IPS-18a (cell line): ENCODE data around the gene YWHAH.

Source experiments
- H3K27ac ChIP-seq: one replicate; pipeline ENCODE4 v1.5.1; 2013; ENCODE audit warnings: low read length
- H3K27me3 ChIP-seq: one replicate; pipeline ENCODE4 v1.6.1; 2013; ENCODE audit warnings: mild to moderate bottlenecking, low read length; ENCODE audit not compliant: control insufficient read depth, insufficient read depth
- H3K36me3 ChIP-seq: one replicate; pipeline ENCODE4 v1.6.1; 2013; ENCODE audit warnings: low read depth, low read length; ENCODE audit not compliant: control insufficient read depth
- H3K4me1 ChIP-seq: one replicate; pipeline ENCODE4 v1.6.1; 2013; ENCODE audit warnings: low read depth, low read length; ENCODE audit not compliant: control insufficient read depth
- H3K4me3 ChIP-seq: one replicate; pipeline ENCODE4 v1.5.1; 2013; ENCODE audit warnings: low read length
- H3K9ac ChIP-seq: one replicate; pipeline ENCODE4 v1.6.1; 2013; ENCODE audit warnings: mild to moderate bottlenecking, low read length, moderate library complexity
- H3K9me3 ChIP-seq: one replicate; pipeline ENCODE4 v1.6.1; 2013; ENCODE audit warnings: low read depth, low read length; ENCODE audit not compliant: control insufficient read depth

YWHAH gene

DNA sequence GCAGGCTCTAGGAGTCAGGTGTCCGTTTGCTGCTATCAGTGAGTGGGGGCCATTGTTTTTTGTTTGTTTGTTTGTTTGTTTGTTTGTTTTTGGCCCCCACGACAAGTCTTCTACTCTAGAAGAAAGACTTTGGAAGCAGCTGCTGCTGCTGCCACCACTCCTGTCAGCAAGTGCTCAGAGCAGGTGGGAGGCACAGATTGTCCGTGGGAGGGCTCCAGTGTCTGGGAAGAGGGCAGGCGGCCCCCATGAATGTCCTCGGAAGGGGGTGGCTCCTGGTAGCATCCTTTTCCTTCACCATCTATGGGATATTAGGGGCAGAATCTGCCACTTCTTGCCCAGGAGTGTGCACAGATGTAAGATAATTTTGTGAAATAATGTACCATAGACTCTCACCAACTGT lies 37.8 kb upstream of the YWHAH start:
- no peaks in the 10 kb centered on the region for H3K4me1 ChIP-seq
- H3K4me3 ChIP-seq: no peak overlapping the region
- H3K27me3 ChIP-seq: no peaks in the 10 kb centered on the region
- no peak overlapping the region for H3K27ac ChIP-seq
- H3K9ac ChIP-seq: no peak overlapping the region
- H3K36me3 ChIP-seq: peaks cover 5% of the 10 kb centered on the region
- H3K9me3 ChIP-seq: no peaks in the 10 kb centered on the region

DNA sequence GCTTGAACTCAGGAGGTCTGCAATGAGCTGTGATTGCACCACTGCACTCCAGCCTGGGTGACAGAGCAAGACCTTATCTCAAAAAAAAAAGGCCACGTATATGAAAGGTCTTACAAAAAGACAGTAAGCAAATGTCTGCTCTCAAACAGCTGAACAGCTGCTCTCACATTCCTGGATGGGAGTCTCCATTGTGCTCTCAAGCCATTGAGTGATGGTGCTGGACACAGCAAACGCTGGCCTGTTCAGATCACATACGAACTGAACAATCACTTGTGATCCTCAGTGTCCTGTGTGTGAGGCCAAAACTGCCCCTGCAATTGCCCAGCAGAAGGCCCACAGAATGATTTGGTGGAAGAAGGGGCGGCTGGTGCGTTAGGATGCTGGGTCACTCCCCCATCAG lies 34.4 kb upstream of the YWHAH start:
- no peaks in the 10 kb centered on the region for H3K27me3 ChIP-seq
- H3K4me1 ChIP-seq: no peaks in the 10 kb centered on the region
- H3K27ac ChIP-seq: no peak overlapping the region
- no peaks in the 10 kb centered on the region for H3K9me3 ChIP-seq
- no peak overlapping the region for H3K4me3 ChIP-seq
- H3K36me3 ChIP-seq: peaks cover 5% of the 10 kb centered on the region
- no peak overlapping the region for H3K9ac ChIP-seq

DNA sequence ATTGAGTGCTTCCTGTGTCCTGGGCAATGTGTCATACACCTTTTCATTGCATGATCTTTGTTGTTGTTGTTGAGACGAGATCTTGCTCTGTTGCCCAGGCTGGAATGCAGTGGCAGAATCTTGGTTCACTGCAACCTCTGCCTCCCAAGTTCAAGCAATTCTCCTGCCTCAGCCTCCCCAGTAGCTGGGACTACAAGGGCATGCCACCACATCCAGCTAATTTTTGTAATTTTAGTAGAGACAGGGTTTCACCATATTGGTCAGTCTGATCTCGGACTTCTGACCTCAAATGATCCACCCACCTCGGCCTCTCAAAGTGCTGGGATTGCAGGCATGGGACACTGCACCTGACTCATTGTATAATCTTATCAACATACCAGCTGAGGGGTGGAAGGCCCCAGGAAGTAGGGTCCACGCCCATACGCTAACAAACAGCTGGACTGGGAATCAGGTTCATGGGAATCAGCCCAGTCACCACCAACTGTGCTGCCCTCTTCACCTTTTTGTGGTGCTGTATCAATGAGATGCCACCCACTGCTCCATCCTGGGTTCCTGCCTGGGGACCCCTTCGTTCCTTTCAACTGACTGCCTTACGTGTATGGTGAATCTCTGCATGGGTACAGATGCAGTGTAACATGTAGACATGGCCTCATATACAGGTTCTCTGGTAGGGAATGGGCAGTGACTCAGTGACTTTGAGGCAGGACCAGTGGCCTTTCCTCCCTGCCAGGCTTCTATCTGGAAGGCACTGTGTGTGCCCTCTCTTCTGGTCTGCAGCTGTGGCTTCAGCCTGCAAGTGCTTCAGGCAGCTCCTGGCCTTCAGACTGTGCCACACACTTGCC lies 32.5 kb upstream of the YWHAH start:
- H3K27ac ChIP-seq: no peak overlapping the region
- H3K4me3 ChIP-seq: no peak overlapping the region
- no peaks in the 10 kb centered on the region for H3K4me1 ChIP-seq
- H3K36me3 ChIP-seq: no peaks in the 10 kb centered on the region
- H3K9me3 ChIP-seq: no peaks in the 10 kb centered on the region
- no peak overlapping the region for H3K9ac ChIP-seq
- no peaks in the 10 kb centered on the region for H3K27me3 ChIP-seq

DNA sequence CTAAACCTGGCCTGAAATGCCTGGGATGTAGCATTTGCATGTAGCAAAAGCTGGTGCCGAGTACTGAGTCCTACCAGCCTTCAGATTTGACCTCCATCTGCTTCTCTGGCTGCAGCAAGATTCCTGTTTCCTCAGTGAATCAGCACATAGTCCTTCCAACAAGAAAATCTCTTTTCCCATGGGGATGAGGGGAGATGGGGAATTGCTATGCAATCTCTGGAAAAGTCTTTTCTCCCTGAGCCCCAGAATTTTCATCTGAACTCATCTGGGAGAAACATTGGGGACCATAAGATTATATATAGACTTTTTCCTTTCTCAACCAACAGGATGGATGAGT lies 32.0 kb upstream of the YWHAH start:
- Histone ChIP-seq H3K4me1 (no peaks in the 10 kb centered on the region), H3K27ac (no peak overlapping the region), H3K27me3 (no peaks in the 10 kb centered on the region), H3K4me3 (no peak overlapping the region), H3K36me3 (no peaks in the 10 kb centered on the region), H3K9ac (no peak overlapping the region), H3K9me3 (no peaks in the 10 kb centered on the region)

DNA sequence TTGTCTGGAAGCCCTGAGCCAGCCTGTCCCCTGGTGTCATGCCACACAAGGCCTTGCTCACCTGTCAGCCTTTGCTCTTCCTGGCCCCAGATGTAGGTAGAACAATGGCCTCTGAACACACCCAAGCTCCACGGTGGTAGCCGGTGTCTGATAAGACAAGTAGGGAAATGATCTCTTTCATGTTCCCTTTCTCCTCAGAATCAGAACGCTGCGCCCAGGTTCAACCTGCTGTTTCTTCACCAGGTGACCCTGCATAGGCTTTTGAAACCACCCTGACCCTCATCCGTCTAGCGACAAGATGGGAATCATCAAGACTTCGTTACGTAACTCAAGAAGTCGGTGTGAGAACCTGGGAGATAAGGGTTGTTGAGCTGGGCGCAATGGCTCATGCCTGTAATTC lies 28.7 kb upstream of the YWHAH start:
- Histone ChIP-seq H3K27me3 (no peaks in the 10 kb centered on the region), H3K4me1 (no peaks in the 10 kb centered on the region), H3K36me3 (no peaks in the 10 kb centered on the region), H3K27ac (no peak overlapping the region), H3K9ac (no peak overlapping the region), H3K9me3 (no peaks in the 10 kb centered on the region), H3K4me3 (no peak overlapping the region)

DNA sequence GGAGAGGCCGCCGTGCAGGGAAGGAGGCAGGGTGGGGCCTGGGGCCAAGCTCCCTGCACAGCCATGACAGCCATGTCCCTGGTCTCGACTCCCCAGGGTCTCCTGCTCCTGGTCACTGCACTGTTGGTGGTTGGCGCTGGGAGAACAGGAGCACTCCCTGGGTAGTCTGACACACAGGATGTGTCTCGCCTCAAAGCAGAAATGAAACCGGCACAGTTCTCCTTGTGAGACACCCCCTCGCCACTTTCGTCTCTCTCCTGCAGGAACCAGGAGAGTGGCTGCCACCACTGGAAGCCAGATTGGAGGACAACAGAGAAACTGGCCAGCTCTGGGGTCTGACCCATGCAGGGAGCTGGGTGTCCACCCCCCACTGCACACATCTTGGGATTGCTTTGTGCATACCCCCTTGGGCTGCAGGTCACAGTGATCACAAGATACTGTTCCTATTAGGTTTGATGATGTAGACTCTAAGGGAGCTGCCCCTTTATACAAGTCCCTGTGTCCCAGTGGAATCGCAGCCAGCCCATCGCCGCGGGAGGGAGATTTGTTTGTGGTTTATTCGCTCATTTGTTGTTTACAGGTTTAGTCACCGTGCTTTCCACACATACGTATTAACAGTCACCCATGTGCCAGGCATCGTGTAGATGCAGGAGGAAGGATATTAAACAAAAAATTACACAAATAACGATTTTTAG lies 27.0 kb upstream of the YWHAH start:
- Histone ChIP-seq H3K4me3 (no peak overlapping the region), H3K9ac (no peak overlapping the region), H3K27me3 (no peaks in the 10 kb centered on the region), H3K4me1 (no peaks in the 10 kb centered on the region), H3K9me3 (no peaks in the 10 kb centered on the region), H3K27ac (no peak overlapping the region), H3K36me3 (no peaks in the 10 kb centered on the region)

DNA sequence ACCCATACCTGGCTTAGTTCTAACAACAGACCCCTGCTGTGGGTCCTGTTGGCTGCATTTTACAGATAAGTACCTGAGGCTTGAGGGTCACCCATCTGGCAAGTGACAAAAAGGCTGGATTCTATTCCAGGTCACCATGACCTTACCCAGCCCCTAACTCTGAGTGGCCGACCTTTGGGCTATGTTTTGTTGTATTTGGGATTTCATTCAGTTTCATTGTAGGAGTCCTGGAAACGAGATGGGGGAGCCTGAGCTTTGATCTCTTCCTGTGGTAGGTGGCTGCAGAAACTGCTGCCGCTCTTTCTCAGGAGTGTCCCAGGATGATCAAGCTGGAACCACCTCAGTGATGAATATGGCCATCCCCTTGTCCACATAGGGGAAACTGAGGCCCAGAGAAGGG lies 24.6 kb upstream of the YWHAH start:
- no peaks in the 10 kb centered on the region for H3K4me1 ChIP-seq

DNA sequence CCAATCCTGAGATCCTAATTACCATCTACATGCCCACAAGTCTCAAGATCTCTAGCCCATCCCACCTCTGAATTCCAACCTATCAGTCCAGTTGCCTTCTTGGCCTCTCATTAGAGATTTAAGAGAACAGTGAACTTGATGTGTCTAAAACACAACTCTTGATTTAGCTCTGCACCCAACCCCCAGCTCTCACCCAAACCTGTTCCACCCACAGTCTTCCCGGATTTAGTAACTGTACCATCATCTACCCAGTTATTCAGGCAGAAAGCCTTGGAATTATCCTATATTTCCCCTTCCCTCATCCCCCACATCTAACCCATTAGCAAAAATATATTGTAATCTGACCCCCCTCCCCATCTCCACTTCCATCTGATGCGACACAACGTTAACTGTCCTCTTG lies 24.0 kb upstream of the YWHAH start:
- Histone ChIP-seq H3K9me3 (no peaks in the 10 kb centered on the region), H3K27me3 (no peaks in the 10 kb centered on the region), H3K27ac (no peak overlapping the region), H3K4me3 (no peak overlapping the region), H3K9ac (no peak overlapping the region), H3K36me3 (no peaks in the 10 kb centered on the region), H3K4me1 (no peaks in the 10 kb centered on the region)

More for the DNA sequence above, 24.6 kb upstream of the YWHAH start:
- Histone ChIP-seq H3K36me3 (no peaks in the 10 kb centered on the region), H3K9ac (no peak overlapping the region), H3K27me3 (no peaks in the 10 kb centered on the region), H3K27ac (no peak overlapping the region), H3K4me3 (no peak overlapping the region), H3K9me3 (no peaks in the 10 kb centered on the region)

DNA sequence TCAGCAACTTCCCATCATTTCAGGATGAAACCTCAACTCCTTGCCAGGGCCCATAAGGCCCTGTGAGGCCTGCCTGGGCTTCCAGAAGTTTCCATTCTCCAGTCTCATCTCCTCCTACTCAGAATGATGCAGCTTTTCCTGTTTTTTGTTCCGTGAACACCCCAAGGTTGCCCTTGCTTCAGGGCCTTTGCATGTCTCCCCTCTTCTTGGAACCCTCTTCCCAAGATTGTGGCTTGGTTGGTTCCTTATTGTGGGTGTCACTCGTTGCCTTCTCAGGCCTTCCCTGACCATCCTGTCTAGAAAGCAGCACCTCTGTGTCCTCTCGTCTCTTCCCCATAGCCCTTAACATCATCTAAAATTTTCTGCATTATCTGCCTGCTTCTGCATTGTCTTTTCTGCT lies 23.2 kb upstream of the YWHAH start:
- Histone ChIP-seq H3K36me3 (no peaks in the 10 kb centered on the region), H3K27me3 (no peaks in the 10 kb centered on the region), H3K9ac (no peak overlapping the region), H3K4me1 (no peaks in the 10 kb centered on the region), H3K27ac (no peak overlapping the region), H3K9me3 (no peaks in the 10 kb centered on the region), H3K4me3 (no peak overlapping the region)

DNA sequence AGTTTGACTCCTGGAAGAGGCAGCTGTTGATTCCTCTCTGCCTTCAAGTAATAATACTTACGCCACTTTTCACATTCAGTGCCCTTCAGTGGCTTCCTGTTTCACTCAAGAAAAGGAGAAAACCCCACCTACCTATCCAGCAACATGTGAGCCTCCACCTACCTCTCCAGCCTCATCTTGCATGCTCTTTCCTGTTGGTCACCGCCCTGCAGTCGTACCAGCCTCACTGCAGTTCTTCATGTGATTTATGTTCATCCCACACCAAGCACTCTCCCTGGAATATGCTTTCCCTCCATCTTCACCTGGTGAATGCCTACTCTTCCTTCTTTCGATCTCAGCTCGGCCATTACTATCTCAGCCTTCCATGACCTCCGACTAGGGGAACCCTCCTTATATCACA lies 21.8 kb upstream of the YWHAH start:
- H3K27me3 ChIP-seq: no peaks in the 10 kb centered on the region
- H3K4me1 ChIP-seq: peaks cover 3% of the 10 kb centered on the region
- no peak overlapping the region for H3K4me3 ChIP-seq
- H3K9ac ChIP-seq: no peak overlapping the region
- no peaks in the 10 kb centered on the region for H3K36me3 ChIP-seq
- no peak overlapping the region for H3K27ac ChIP-seq
- no peaks in the 10 kb centered on the region for H3K9me3 ChIP-seq

DNA sequence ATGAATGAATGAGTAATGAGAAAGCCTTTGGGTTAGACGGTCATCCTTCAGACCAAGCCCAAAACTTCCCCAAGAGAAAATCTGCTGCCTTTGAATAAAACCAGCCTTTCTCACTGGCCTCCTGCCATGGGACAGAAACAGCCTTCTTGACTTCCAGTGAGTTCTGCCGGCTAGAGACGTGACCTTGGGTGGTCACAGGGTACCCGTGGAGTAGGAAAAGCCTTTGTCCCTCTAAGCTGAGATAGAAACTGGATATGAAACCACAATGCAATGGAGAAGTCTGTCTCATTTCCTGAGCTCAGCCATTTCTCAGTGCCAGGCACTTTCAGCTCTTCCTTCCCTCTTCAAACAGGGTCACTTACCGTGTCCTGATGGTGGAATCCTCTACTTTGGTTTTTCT lies 21.2 kb upstream of the YWHAH start:
- Histone ChIP-seq H3K4me1 (peaks cover 3% of the 10 kb centered on the region), H3K36me3 (no peaks in the 10 kb centered on the region), H3K27me3 (no peaks in the 10 kb centered on the region), H3K9me3 (no peaks in the 10 kb centered on the region), H3K4me3 (no peak overlapping the region), H3K9ac (no peak overlapping the region), H3K27ac (no peak overlapping the region)

DNA sequence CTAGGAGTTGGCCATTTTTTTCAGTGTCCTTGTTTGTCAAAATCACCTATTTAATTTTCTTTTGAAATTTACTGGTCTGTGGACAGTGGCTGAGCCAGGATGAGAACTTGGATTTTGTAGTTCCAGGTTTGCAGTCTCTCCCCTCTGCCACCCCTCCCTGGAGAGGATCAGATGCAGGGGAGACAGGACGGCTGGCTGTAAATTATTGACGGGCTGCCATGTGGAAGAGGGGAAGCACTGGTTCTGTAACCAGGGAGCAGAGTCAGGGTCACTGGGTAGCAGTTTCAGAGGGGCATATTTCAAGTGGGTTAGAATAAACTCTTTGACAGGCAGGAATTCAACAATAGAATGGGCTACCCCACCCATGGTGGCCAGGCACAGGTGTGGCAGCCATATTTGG lies 20.6 kb upstream of the YWHAH start:
- peaks cover 3% of the 10 kb centered on the region for H3K4me1 ChIP-seq
- no peak overlapping the region for H3K9ac ChIP-seq
- no peak overlapping the region for H3K27ac ChIP-seq

More for the DNA sequence above, 20.6 kb upstream of the YWHAH start:
- H3K27me3 ChIP-seq: no peaks in the 10 kb centered on the region
- H3K9me3 ChIP-seq: no peaks in the 10 kb centered on the region
- H3K36me3 ChIP-seq: no peaks in the 10 kb centered on the region
- H3K4me3 ChIP-seq: no peak overlapping the region
